HL-60 (cell line): Measurements from ENCODE around the gene CTNND2.

Source experiments
- POLR2AphosphoS5 ChIP-seq: IDR thresholded peaks from 2 replicates; pipeline ENCODE4 v1.6.1; 2012; ENCODE audit warnings: low read depth
- SPI1 ChIP-seq: IDR thresholded peaks from 2 replicates; pipeline ENCODE4 v1.6.1; 2012; ENCODE audit warnings: low read depth, mild to moderate bottlenecking, borderline replicate concordance
- TF ChIP-seq, protein P1 (sequence below): IDR thresholded peaks from one replicate; pipeline ENCODE4 v1.5.1; 2011; ENCODE audit warnings: low read length, control low read depth, inconsistent platforms; ENCODE audit not compliant: insufficient read depth
- TF ChIP-seq, protein P2 (sequence below): IDR thresholded peaks from 2 replicates; pipeline ENCODE4 v1.6.1; 2012; ENCODE audit warnings: low read depth; ENCODE audit not compliant: insufficient replicate concordance

DNA sequence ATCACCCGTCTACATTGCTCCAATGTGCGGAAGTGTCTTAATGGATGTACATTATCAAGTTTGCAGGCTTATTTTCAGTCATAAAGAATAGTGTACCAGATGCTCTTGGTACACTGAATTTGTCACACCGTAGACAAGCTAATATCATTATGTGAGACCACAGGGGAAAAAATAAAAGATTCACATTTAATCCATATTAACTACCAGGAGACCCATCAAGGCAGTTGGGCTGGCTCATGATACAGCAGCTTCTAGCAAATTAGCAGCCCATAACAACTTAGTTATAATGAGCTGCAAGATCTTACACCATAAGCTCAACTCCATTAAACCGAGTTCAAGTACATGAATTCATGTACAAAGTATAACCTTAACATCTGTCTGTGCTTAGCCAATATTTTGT, 324.9 kb downstream of the CTNND2 start:
- TF ChIP-seq, protein P1, sequence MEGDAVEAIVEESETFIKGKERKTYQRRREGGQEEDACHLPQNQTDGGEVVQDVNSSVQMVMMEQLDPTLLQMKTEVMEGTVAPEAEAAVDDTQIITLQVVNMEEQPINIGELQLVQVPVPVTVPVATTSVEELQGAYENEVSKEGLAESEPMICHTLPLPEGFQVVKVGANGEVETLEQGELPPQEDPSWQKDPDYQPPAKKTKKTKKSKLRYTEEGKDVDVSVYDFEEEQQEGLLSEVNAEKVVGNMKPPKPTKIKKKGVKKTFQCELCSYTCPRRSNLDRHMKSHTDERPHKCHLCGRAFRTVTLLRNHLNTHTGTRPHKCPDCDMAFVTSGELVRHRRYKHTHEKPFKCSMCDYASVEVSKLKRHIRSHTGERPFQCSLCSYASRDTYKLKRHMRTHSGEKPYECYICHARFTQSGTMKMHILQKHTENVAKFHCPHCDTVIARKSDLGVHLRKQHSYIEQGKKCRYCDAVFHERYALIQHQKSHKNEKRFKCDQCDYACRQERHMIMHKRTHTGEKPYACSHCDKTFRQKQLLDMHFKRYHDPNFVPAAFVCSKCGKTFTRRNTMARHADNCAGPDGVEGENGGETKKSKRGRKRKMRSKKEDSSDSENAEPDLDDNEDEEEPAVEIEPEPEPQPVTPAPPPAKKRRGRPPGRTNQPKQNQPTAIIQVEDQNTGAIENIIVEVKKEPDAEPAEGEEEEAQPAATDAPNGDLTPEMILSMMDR, result no peak
- TF ChIP-seq, protein P2, sequence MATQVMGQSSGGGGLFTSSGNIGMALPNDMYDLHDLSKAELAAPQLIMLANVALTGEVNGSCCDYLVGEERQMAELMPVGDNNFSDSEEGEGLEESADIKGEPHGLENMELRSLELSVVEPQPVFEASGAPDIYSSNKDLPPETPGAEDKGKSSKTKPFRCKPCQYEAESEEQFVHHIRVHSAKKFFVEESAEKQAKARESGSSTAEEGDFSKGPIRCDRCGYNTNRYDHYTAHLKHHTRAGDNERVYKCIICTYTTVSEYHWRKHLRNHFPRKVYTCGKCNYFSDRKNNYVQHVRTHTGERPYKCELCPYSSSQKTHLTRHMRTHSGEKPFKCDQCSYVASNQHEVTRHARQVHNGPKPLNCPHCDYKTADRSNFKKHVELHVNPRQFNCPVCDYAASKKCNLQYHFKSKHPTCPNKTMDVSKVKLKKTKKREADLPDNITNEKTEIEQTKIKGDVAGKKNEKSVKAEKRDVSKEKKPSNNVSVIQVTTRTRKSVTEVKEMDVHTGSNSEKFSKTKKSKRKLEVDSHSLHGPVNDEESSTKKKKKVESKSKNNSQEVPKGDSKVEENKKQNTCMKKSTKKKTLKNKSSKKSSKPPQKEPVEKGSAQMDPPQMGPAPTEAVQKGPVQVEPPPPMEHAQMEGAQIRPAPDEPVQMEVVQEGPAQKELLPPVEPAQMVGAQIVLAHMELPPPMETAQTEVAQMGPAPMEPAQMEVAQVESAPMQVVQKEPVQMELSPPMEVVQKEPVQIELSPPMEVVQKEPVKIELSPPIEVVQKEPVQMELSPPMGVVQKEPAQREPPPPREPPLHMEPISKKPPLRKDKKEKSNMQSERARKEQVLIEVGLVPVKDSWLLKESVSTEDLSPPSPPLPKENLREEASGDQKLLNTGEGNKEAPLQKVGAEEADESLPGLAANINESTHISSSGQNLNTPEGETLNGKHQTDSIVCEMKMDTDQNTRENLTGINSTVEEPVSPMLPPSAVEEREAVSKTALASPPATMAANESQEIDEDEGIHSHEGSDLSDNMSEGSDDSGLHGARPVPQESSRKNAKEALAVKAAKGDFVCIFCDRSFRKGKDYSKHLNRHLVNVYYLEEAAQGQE, result no peak
- TF ChIP-seq POLR2AphosphoS5 (no peak), SPI1 (no peak)
